ENCODE measurements around the gene TMEM260.
A peak's percentile ranks its signal among the peaks of the same experiment; 100 is the strongest.

The TMEM260 gene

DNA sequence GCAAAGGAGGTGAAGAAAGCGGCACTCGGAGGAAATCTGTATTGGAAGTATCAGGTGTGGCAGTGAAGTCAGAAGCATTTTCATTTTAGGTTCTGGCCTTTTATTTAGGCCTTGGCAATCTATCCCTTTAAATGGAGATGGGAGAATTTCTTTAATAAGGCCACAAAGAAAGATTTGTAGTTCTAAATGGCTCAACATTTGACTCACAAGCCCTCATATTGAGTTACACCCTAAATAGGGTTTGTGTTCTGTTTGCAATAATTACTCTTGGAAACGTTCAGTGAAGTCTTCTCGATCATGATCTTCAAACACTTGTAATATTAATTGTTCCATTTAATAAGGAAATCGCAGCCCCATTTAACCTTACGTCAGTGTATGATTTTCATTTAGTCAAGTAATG lies 25.3 kb upstream of the TMEM260 start:
- Histone ChIP-seq H3K27me3 (ENCODE audit: insufficient read depth, poor library complexity, severe bottlenecking) (no peaks in the 10 kb centered on the region), H3K27ac (replicated peaks) (no peak overlapping the region), H3K4me3 (replicated peaks; ENCODE audit: insufficient read depth, low read length) (no peak overlapping the region)
- TF ChIP-seq REST (IDR thresholded peaks at IDR 0.05; ENCODE audit: insufficient replicate concordance, low read depth) (no peak), POLR2AphosphoS5 (IDR thresholded peaks at IDR 0.05; ENCODE audit: low read depth) (no peak)
- no peak for DNase-seq (ENCODE audit: low read depth in 1 of 2, low spot score in 1 of 2)

DNA sequence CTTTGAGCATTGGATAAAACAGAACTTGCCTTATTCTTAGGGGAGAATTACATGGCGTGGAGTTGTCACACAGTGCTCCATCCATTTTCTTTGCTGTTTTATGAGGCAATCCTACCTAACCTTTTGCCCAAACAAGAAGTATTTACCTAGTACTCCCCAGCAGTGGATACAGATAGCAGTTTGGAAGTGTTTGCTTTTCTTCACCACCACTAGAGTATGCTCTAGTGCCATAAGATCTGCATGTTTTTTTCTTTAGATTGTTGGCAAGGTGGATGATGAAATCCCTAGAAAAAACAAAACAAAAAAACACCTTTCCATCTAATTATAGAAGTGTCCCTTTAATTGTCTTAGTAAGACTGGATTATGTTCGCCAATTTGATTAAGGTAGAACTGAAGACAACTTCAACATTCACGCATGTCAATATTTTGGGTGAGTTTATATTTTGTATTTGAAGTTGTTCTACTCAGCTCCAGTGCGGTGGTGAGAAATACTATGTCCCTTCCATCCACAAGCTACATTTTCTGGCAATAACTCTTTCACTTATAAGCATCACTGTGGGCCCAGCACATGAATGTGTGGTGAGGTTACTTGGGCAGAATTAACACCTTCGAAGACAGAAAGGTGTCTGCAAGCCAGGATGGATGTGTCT lies 23.6 kb upstream of the TMEM260 start:
- H3K27me3 ChIP-seq (ENCODE audit: insufficient read depth, poor library complexity, severe bottlenecking) = no peaks in the 10 kb centered on the region
- TF ChIP-seq POLR2AphosphoS5 (IDR thresholded peaks at IDR 0.05; ENCODE audit: low read depth) = no peak
- TF ChIP-seq, protein P1, sequence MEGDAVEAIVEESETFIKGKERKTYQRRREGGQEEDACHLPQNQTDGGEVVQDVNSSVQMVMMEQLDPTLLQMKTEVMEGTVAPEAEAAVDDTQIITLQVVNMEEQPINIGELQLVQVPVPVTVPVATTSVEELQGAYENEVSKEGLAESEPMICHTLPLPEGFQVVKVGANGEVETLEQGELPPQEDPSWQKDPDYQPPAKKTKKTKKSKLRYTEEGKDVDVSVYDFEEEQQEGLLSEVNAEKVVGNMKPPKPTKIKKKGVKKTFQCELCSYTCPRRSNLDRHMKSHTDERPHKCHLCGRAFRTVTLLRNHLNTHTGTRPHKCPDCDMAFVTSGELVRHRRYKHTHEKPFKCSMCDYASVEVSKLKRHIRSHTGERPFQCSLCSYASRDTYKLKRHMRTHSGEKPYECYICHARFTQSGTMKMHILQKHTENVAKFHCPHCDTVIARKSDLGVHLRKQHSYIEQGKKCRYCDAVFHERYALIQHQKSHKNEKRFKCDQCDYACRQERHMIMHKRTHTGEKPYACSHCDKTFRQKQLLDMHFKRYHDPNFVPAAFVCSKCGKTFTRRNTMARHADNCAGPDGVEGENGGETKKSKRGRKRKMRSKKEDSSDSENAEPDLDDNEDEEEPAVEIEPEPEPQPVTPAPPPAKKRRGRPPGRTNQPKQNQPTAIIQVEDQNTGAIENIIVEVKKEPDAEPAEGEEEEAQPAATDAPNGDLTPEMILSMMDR (IDR thresholded peaks at IDR 0.05; ENCODE audit: insufficient read depth, low read length) = peak; percentile 12
- H3K4me3 ChIP-seq (replicated peaks; ENCODE audit: insufficient read depth, low read length) = no peak overlapping the region
- DNase-seq (ENCODE audit: low read depth in 1 of 2, low spot score in 1 of 2) = no peak
- H3K27ac ChIP-seq (replicated peaks) = no peak overlapping the region

- Histone ChIP-seq H3K4me3 (replicated peaks; ENCODE audit: insufficient read depth, low read length) (no peak overlapping the region), H3K27ac (replicated peaks) (no peak overlapping the region), H3K27me3 (ENCODE audit: insufficient read depth, poor library complexity, severe bottlenecking) (no peaks in the 10 kb centered on the region)
- DNase-seq (ENCODE audit: low read depth in 1 of 2, low spot score in 1 of 2) = no peak
- no peak for TF ChIP-seq POLR2AphosphoS5 (IDR thresholded peaks at IDR 0.05; ENCODE audit: low read depth)
- no peak for TF ChIP-seq SPI1 (IDR thresholded peaks at IDR 0.05; ENCODE audit: borderline replicate concordance, low read depth)
- no peak for TF ChIP-seq REST (IDR thresholded peaks at IDR 0.05; ENCODE audit: insufficient replicate concordance, low read depth)
- no peak for TF ChIP-seq GABPA (IDR thresholded peaks at IDR 0.05; ENCODE audit: low read depth)
Observed at GRCh38 chr14:56559182-56559581, 20.4 kb upstream of the TMEM260 start.

GRCh38 chr14:56561606-56562005 lies 18.0 kb upstream of the TMEM260 start:
- Histone ChIP-seq H3K4me3 (replicated peaks; ENCODE audit: insufficient read depth, low read length) (no peak overlapping the region), H3K27ac (replicated peaks) (no peak overlapping the region), H3K27me3 (ENCODE audit: insufficient read depth, poor library complexity, severe bottlenecking) (no peaks in the 10 kb centered on the region)
- TF ChIP-seq REST (IDR thresholded peaks at IDR 0.05; ENCODE audit: insufficient replicate concordance, low read depth) (no peak), GABPA (IDR thresholded peaks at IDR 0.05; ENCODE audit: low read depth) (no peak), SPI1 (IDR thresholded peaks at IDR 0.05; ENCODE audit: borderline replicate concordance, low read depth) (no peak), POLR2AphosphoS5 (IDR thresholded peaks at IDR 0.05; ENCODE audit: low read depth) (no peak)
- TF ChIP-seq, protein P1 (IDR thresholded peaks at IDR 0.05; ENCODE audit: insufficient read depth, low read length) = no peak
- DNase-seq (ENCODE audit: low read depth in 1 of 2, low spot score in 1 of 2) = no peak
